Cardiac septum (tissue), 1 donor: ENCODE data around the gene SDR9C7. TPM values are rescaled to one million over a fixed set of nuclear protein-coding genes. Genes with fewer than 3 reads are reported as not detected.
"Not testable (repeated sequence)": the region's sequence is repeated elsewhere in the genome, so short reads cannot be mapped to it uniquely, and the experiment has no call there.

Experiments
- DNase-seq: peaks from one replicate; pipeline ENCODE4 v3.0.0-alpha.2; 2020; ENCODE audit warnings: low spot score
- intact Hi-C: fragments of 100-400 bp; cut with DNase I; formaldehyde crosslinking; loops from one replicate; pipeline ENCODE4 v1.14.0; 2022
- total RNA-seq: library from RNA; stranded (reverse); fragmentation: NEBNext Ultra II Directional; extraction: Animal tissue kit (Norgen Biotek cat#: 25700); gene quantifications from one replicate; pipeline ENCODE4 v1.2.1, GENCODE V29; 2021
- donor health status: DM: no; HTN: no; CAD: no.

Gene SDR9C7
- total RNA-seq, 1 donor from 2014 or later, result 0.27 TPM

DNA sequence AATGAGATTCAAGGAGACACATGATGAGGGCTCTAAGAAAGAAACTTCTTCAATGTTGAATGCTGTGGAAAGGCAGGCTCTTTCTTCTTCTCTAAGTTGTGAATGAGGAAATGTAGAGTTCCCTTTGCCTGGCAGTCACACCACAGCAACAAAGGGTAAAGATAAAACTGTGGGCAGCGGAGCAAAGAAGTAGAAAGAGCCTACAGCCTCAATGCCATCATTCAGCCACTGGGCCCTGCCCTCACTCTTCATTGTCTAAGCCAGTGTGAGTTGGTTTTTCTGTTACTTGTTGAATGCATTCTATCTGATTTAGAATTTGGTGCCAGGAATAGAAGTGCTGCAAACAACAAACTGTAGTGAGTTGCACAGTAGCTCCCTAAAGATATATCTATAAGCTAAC, 12.2 kb downstream of the SDR9C7 start:
- intact Hi-C loops, result no loop called here
- DNase-seq, result no peak

DNA sequence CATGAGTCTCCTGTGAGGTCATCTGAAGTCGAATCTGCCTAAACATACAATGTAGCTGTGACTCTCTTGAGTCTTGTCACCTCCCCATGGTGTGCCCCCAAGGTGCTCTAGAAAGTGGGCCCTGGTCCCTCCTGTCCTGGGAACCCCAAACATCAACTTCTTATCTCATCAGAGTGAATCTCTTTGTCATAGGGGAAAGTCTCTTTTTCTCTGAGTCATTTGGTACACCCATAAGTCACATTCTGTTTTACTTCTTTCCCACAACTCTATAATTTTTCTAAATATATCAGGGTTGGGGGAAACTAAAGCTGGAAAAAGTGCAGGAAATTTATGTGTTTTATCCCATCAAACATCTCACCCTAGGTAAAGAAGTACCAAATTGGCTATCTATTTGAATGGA, 12.9 kb downstream of the SDR9C7 start:
- DNase-seq, result no peak
- intact Hi-C loops, result no loop called here

DNA sequence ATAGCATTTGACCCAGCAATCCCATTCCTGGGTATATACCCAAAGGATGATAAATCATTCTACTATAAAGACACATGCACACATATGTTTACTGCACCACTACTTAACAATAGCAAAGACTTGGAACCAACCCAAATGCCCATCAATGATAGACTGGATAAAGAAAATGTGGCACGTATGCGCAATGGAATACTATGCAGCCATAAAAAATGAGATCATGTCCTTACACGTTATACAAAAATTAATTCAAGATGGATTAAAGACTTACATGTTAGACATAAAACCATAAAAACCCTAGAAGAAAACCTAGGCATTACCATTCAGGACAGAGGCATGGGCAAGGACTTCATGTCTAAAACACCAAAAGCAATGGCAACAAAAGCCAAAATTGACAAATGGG, 16.1 kb downstream of the SDR9C7 start:
- intact Hi-C loops, DNase-seq: not testable (repeated sequence)

DNA sequence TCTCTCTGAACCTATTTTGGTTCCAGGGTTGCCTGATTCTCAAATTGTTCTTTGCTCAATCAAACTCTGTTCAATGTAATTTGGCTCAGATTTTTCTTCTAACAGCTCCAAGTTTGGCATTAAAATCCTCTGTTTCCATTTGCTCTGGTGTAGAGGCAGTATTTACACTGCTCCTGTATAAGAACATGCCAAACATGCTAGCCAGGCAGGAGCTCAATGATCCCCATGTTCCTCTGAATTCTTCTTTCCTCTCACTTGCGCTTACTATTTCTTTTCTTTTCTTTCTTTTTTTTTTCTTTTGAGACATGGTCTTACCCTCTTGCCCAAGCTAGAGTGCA, 17.2 kb downstream of the SDR9C7 start:
- no peak for DNase-seq
- intact Hi-C loops, result no loop called here

- no peak for DNase-seq
- intact Hi-C loops, result no loop called here
These were observed 17.8 kb downstream of the SDR9C7 start for GRCh38 chr12:56916296-56916995.

GRCh38 chr12:56914724-56915123, 19.5 kb downstream of the SDR9C7 start:
- intact Hi-C loops, result no loop called here

DNA sequence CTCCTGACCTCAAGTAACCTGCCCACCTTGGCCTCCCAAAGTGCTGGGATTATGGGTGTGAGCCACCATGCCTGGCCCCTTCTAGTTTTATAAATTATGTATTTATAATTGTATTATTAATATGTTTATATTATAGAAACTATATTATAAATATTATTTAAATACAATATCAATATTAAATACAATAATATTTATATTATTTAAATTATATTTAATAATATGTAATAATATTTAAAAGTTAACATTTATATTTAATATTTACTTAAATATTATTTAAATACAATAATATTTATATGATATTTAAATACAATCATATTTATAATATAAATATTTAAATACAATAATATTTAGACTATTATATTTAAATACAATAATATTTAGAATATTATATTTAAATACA, 20.0 kb downstream of the SDR9C7 start:
- no peak for DNase-seq
- intact Hi-C loops, result no loop called here

More at GRCh38 chr12:56914724-56915123, 19.5 kb downstream of the SDR9C7 start:
- DNase-seq, result no peak

- intact Hi-C loops, DNase-seq: not testable (repeated sequence)
These were observed 24.8 kb downstream of the SDR9C7 start for GRCh38 chr12:56909403-56909802.

DNA sequence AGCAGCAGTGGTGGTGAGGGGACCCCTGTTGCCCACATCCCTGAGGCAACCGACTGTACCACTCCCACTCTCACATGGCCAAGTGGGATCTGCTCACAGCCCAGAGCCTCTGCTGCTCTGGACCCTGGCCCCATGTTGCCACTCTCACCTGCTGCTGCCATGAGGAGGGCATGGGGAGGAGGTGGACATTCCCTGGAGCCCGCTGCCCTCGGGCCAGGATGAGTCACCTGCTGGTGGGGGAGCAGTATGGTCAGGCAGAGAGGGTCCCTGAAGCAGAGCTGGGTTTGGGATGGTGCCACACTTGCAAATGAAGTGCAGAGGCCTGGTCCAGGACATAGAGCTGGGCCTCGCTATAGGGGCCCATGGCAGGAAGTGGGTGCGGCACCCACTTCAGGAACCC, 26.1 kb downstream of the SDR9C7 start:
- no peak for DNase-seq
- intact Hi-C loops, result no loop called here

DNA sequence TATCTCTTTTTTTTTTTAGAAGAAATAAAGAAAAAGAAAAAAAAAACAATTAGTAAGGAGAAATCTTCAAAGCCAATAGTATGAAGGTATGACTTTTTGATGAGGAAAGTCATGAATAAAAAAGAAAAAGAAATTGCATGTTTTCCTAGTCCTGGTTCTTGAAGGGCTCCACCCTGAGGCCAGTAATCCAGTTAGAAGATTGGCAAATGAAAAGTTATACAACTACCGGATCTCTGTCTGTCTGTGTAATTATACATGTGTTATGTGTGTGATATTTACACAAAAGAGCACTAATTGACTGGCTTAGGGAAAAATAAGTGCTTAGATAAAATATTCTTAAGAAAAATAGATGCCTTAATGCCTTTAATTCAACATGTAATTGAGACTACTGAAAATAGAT, 28.4 kb downstream of the SDR9C7 start:
- intact Hi-C loops, result no loop called here

DNA sequence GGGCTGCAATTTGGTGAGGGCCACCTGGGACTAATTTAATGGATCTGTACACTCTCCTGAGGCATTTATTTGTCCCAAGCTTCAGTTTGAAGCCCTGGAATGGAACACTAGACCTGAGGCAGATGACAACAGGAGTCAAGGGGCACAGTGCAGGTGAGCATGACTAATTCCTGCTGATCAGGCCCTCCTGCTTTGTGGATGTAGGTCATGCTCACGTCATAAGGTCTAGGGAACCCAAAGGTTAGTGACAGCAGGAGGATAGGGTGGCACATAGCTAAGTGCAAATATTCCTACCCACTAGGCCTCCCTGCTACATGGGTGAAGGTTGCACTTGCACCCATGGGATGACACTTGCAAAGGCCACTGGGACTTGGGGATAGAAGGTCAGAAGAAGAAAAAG, 30.8 kb downstream of the SDR9C7 start:
- no peak for DNase-seq
- intact Hi-C loops, result no loop called here

More for the DNA sequence above, 28.4 kb downstream of the SDR9C7 start:
- DNase-seq, result no peak

DNA sequence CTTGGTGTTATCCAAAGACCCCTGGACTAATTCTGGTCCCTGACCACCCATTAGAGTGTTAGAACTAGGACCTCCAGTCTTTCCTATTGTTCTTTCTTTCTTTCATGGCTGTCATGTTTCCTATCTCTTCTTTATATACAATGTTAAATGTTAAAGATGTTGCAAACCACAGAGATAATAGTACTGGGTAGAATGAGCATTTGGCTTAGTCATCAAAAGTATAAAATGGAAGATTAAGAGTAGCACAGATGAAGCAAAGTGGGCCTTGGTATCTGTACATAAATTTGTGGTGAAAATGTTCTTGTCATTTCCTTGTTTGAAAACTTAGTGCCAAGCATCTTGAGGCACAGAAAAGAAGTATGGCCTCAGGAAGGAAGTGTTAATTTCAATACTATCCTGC, 32.9 kb downstream of the SDR9C7 start:
- DNase-seq, intact Hi-C loops: not testable (repeated sequence)

- no peak for DNase-seq
- intact Hi-C loops, result no loop called here
These were observed 33.6 kb downstream of the SDR9C7 start for GRCh38 chr12:56900583-56900982.

GRCh38 chr12:56898938-56899337, 35.3 kb downstream of the SDR9C7 start:
- no peak for DNase-seq

DNA sequence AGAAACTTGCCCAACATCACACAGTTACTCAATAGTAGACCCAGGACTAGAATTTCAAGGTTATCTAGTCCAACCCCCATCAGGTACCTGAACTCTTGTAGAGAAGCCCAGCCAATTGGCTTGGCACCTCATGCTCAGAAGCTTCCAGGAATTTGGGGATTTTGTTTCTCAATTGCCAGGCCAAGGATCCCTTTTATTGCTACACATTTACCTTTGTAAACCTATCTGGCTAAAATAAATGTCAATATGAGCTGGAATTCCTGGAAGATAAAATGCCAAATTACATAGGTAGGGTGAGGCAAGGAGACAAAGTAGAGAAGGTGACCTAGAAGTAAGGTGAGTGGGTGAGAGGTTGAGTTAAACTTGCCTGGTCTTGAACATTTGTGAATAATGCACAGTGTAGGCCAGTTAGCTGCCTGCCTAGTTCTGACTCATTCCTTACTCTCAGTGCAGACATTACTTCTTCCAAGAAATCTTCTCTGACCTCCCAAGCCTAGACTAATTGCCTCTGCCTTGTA, 36.3 kb downstream of the SDR9C7 start:
- intact Hi-C loops, result no loop called here
- DNase-seq, result no peak

More at GRCh38 chr12:56898938-56899337, 35.3 kb downstream of the SDR9C7 start:
- intact Hi-C loops, result no loop called here

- intact Hi-C loops, result no loop called here
- DNase-seq, result no peak
These were observed 38.1 kb downstream of the SDR9C7 start for GRCh38 chr12:56896082-56896481.

DNA sequence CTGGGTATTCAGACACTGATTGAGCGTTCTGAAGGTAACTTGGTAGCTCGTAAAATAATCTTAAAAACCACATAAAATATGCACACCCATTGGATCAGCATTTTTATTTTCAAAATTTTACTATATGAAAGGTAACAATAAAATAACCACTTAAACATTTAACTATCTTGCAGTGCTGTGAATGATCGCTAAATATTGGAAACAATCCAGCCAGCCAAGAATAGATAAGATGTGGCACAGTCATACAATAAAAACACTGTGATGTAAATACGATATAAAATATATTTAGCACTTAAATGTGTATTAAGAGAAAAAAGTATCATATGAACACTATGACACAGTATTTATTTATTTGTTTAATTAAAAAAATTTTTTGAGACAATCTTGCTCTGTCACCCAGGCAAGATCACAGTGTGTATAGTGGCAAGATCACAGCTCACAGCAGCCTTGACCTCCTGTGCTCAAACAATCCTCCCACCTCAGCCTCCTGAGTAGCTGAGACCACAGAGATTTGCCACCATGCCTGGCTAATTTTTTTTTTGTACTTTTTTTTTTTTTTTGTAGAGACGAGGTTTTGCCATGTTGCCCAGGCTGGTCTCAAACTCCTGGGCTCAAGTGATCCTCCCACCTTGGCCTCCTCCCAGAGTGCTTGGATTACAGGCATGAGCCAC, 39.4 kb downstream of the SDR9C7 start:
- no peak for DNase-seq
- intact Hi-C loops, result no loop called here

DNA sequence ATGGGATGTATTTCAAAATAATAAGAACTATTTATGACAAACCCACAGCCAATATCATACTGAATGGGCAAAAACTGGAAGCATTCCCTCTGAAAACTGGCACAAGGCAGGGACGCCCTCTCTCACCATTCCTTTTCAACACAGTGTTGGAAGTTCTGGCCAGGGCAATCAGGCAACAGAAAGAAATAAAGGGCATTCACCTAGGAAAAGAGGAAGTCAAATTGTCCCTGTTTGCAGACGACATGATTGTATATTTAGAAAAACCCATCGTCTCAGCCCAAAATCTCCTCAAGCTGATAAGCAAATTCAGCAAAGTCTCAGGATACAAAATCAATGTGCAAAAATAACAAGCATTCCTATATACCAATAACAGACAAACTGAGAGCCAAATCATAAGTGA, 42.3 kb downstream of the SDR9C7 start:
- intact Hi-C loops, DNase-seq: not testable (repeated sequence)

DNA sequence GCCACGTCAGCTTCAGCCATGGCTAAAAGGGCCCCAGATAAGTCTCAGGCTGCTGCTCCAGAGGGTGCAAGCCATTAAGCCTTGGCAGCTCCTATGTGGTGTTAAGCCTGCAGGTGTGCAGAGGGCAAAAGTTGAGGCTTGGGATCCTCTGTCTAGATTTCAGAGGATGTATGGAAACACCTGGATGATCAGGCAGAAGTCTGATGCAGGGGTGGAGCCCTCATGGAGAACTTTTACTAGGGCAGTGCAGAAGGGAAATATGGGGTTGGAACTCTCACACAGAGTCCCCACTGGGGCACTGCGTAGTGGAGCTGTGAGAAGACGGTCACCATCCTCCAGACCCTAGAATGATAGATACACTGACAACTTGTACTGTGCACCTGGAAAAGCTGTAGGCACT, 47.9 kb downstream of the SDR9C7 start:
- intact Hi-C loops, result no loop called here
- DNase-seq, result no peak

GRCh38 chr12:56885316-56885715, 48.9 kb downstream of the SDR9C7 start:
- DNase-seq, result no peak
- intact Hi-C loops, result no loop called here

DNA sequence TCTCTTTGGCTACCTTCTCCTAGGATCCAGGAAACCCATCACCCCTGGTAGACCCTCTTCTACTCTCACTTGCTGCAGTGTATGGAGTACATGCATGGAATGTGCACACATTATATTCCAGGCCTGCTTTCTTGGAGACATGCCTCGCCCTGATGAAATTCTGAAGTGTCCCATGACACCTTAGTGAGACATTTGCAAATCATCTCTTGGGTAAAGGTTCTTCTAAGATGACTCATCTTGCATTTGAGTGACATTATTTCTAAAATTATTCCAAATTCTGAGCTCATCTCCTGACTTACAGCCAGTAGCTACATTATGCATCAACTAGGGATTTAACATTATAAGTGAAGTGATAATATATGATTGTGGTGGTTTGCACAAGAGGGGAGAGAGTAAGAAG, 49.8 kb downstream of the SDR9C7 start:
- no peak for DNase-seq
- intact Hi-C loops, result no loop called here
